ENCODE data around the gene TMEM267. TPM values are rescaled to one million over a fixed set of nuclear protein-coding genes. Genes with fewer than 3 reads are reported as not detected.
"Not testable (repeated sequence)": the region's sequence is repeated elsewhere in the genome, so short reads cannot be mapped to it uniquely, and the experiment has no call there.

TMEM267 gene
- total RNA-seq, 1 donor from 2014 or later: 12.7 TPM

GRCh38 chr5:43482490-43483297 lies 971 bp downstream of the TMEM267 start:
- ATAC-seq (no peak), DNase-seq (no peak)
- intact Hi-C loops (cut with DNase I): no loop called here
- peaks cover 18% of the 10 kb centered on the region for H3K4me1 ChIP-seq
- H3K9me3 ChIP-seq: no peaks in the 10 kb centered on the region
- TF ChIP-seq, protein P1, sequence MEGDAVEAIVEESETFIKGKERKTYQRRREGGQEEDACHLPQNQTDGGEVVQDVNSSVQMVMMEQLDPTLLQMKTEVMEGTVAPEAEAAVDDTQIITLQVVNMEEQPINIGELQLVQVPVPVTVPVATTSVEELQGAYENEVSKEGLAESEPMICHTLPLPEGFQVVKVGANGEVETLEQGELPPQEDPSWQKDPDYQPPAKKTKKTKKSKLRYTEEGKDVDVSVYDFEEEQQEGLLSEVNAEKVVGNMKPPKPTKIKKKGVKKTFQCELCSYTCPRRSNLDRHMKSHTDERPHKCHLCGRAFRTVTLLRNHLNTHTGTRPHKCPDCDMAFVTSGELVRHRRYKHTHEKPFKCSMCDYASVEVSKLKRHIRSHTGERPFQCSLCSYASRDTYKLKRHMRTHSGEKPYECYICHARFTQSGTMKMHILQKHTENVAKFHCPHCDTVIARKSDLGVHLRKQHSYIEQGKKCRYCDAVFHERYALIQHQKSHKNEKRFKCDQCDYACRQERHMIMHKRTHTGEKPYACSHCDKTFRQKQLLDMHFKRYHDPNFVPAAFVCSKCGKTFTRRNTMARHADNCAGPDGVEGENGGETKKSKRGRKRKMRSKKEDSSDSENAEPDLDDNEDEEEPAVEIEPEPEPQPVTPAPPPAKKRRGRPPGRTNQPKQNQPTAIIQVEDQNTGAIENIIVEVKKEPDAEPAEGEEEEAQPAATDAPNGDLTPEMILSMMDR (IDR thresholded peaks at IDR 0.05): no peak
- peak overlapping the region; percentile 79 for H3K4me3 ChIP-seq
- H3K36me3 ChIP-seq: no peaks in the 10 kb centered on the region
- H3K27me3 ChIP-seq (ENCODE audit: low read depth): no peaks in the 10 kb centered on the region
- peak overlapping the region; percentile 97 for H3K27ac ChIP-seq

DNA sequence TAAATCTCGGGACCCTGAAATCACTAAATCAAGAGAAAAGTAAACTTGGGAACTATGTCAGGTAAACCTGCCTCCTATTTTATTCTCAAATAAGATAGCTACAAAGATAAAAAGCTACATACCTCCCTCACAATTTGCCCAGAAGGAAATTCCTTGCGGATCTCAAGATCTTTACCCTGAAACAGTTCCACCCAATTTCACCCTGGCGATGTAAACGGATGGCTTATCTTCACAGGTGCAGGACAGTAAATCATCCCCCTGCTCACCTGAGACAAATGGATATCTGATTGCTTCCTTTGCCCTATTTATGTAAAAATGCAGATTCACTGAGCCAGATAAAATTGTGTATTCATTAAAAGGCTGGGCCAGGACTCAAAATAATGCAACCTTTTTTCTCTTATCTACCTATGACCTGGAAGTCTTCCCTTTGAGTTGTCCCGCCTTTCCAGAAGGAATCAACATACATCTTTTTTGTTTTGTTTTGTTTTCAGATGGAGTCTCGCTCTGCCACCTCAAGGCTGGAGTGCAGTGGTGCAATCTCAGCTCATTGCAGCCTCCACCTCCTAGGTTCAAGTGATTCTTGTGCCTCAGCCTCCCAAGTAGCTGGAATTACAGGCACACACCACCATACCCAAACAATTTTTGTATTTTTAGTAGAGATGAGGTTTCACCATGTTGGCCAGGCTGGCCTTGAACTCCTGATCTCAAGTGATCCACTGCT lies 13.8 kb downstream of the TMEM267 start:
- no peak overlapping the region for H3K27ac ChIP-seq
- H3K27me3 ChIP-seq (ENCODE audit: low read depth): no peaks in the 10 kb centered on the region
- H3K4me1 ChIP-seq: no peaks in the 10 kb centered on the region
- H3K4me3 ChIP-seq: no peak overlapping the region
- TF ChIP-seq, protein P1 (IDR thresholded peaks at IDR 0.05): no peak
- no peaks in the 10 kb centered on the region for H3K36me3 ChIP-seq
- peaks cover 18% of the 10 kb centered on the region for H3K9me3 ChIP-seq
- intact Hi-C loops (cut with DNase I): no loop called here
- DNase-seq (no peak), ATAC-seq (no peak)

- TF ChIP-seq, protein P1 (IDR thresholded peaks at IDR 0.05): no peak
- intact Hi-C loops (cut with DNase I): no loop called here
- H3K36me3 ChIP-seq: no peaks in the 10 kb centered on the region
- H3K4me3 ChIP-seq: no peak overlapping the region
- H3K27me3 ChIP-seq (ENCODE audit: low read depth): no peaks in the 10 kb centered on the region
- DNase-seq: no peak
- H3K9me3 ChIP-seq: peaks cover 18% of the 10 kb centered on the region
- H3K27ac ChIP-seq: no peak overlapping the region
- H3K4me1 ChIP-seq: no peaks in the 10 kb centered on the region
- no peak for ATAC-seq
These were observed 16.6 kb downstream of the TMEM267 start for GRCh38 chr5:43467100-43467499.

- peaks cover 18% of the 10 kb centered on the region for H3K9me3 ChIP-seq
- H3K36me3 ChIP-seq; ATAC-seq; DNase-seq; H3K27ac ChIP-seq; intact Hi-C loops (cut with DNase I); H3K4me3 ChIP-seq; H3K27me3 ChIP-seq (ENCODE audit: low read depth); H3K4me1 ChIP-seq: not testable (repeated sequence)
These were observed 18.2 kb downstream of the TMEM267 start for GRCh38 chr5:43465455-43465854.

GRCh38 chr5:43461066-43461465 lies 22.6 kb downstream of the TMEM267 start:
- TF ChIP-seq, protein P1 (IDR thresholded peaks at IDR 0.05): no peak
- no peaks in the 10 kb centered on the region for H3K27me3 ChIP-seq (ENCODE audit: low read depth)
- no peak overlapping the region for H3K4me3 ChIP-seq
- no peak overlapping the region for H3K27ac ChIP-seq
- ATAC-seq (peak in 1 of 2 donors; percentile 29), DNase-seq (no peak)
- intact Hi-C loops (cut with DNase I): no loop called here
- no peaks in the 10 kb centered on the region for H3K36me3 ChIP-seq
- peaks cover 5% of the 10 kb centered on the region for H3K9me3 ChIP-seq
- no peaks in the 10 kb centered on the region for H3K4me1 ChIP-seq

- Histone ChIP-seq H3K27me3 (ENCODE audit: low read depth) (no peaks in the 10 kb centered on the region), H3K36me3 (no peaks in the 10 kb centered on the region), H3K4me1 (no peaks in the 10 kb centered on the region), H3K4me3 (no peak overlapping the region), H3K9me3 (peaks cover 3% of the 10 kb centered on the region), H3K27ac (no peak overlapping the region)
- TF ChIP-seq, protein P1 (IDR thresholded peaks at IDR 0.05): no peak
- no peak for ATAC-seq
- DNase-seq: no peak
- intact Hi-C loops (cut with DNase I): no loop called here
These were observed 27.1 kb downstream of the TMEM267 start for GRCh38 chr5:43456556-43456955.

DNA sequence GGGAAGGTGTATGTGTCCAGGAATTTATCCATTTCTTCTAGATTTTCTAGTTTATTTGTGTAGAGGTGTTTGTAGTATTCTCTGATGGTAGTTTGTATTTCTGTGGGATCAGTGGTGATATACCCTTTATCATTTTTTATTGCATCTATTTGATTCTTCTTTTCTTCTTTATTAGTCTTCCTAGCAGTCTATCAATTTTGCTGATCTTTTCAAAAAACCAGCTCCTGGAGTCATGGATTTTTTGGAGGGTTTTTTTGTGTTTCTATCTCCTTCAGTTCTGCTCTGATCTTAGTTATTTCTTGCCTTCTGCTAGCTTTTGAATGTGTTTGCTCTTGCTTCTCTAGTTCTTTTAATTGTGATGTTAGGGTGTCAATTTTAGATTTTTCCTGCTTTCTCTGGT lies 42.1 kb downstream of the TMEM267 start:
- H3K27me3 ChIP-seq (ENCODE audit: low read depth); intact Hi-C loops (cut with DNase I); H3K27ac ChIP-seq; DNase-seq; ATAC-seq; H3K9me3 ChIP-seq; H3K36me3 ChIP-seq; H3K4me3 ChIP-seq; H3K4me1 ChIP-seq: not testable (repeated sequence)

Data from lower lobe of right lung (tissue), 2 donors.